GM19238 (cell line): Measurements from ENCODE around the gene METAP2.

Experiments used
- DNase-seq: peaks from one replicate; pipeline ENCODE4 v3.0.0; 2011; ENCODE audit warnings: low spot score; ENCODE audit not compliant: insufficient read length

The METAP2 gene

DNA sequence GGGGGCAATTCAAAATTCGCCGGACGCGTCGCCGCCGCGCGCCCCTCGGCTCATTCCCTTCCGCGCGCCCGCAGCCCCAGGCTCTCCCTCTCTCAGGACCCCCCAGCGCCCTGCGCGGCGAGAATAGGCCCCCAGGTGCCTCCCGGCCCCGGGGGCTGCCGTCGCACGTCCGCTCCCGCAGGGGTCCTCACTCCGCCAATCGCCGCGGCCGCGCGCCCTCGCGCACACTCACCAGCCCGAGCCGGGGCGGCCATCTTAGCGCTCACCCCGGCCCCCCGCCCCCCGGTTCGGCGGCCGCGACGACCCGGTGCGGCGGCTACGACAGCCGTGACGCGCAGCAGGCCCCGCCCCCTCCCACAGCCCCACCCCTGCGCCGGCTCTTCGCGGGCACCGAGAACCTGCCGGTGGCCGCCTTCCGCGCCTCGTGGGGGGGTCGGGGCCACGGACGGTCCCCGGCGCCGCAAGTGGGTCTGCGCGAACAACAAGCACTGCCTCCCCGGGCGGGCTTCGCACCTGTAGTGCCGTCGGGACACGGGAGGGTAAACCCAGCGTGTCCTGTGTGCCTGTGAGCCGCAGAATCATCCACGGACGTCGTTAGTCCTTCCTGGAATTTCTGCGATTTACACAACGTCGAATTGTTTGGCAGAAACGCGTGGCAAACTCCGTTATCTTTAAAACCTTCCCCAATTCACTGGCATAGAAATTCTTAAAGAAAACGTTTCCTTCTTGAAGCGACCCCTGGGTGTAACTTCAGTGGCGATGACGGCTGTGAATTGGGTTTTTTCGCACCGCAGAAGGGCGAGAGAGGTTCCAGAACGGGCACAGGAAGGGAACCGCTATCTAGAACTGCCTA lies 74.8 kb downstream of the METAP2 start:
- peak; percentile 16 for DNase-seq

DNA sequence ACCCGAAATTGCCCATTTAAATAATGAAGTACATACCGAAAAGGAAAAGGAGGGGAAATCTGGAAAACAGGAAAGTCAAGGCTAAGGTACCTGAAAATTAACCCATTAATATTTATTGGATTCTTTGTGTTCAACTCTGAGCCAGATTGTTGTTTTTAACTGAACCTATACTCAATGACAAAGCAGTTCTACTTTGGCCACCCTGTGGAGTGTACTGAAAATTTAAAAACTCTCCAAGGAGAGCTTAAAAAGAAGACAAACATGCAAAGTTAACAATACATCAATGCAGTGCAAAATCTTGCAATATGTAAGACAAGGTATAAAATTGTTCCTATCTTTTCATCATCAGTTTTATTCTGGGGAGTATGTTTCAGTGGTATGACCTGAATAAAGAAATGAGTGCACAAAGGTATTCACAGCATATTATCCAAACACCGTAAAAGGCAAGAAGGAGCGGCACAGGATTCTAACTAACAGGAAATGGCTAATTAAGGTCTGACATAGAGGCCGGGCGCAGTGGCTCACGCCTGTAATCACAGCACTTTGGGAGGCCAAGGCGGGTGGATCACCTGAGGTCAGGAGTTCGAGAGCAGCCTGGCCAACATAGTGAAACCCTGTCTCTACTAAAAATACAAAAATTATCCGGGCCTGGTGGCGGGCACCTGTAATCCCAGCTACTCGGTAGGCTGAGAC lies 75.6 kb downstream of the METAP2 start:
- DNase-seq, result no peak

DNA sequence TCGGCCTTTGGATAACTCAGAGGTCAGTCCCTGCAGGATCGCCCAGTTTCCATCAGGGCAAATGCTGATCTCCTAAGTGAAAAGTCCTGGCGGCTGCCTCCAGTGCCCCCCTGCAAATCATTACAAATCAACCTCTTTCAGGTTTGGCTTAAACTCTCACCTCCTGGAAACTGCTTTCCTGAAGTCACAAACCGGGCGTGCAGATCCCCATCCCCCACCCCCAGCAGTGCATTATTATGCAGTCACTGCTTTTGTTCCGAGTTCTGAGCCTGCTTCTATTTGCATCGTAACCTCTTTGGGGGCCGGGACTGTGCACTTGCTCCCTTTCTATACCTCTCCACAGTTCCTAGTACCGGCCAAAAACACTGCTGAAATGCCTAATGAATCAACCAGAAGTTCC lies 77.4 kb downstream of the METAP2 start, which contains the start of gene USP44:
USP44 (minus strand) TSS at position 172 of the 400 bp plus-strand sequence. CDS start 17,220 bp downstream, outside the sequence.
- DNase-seq, result no peak

DNA sequence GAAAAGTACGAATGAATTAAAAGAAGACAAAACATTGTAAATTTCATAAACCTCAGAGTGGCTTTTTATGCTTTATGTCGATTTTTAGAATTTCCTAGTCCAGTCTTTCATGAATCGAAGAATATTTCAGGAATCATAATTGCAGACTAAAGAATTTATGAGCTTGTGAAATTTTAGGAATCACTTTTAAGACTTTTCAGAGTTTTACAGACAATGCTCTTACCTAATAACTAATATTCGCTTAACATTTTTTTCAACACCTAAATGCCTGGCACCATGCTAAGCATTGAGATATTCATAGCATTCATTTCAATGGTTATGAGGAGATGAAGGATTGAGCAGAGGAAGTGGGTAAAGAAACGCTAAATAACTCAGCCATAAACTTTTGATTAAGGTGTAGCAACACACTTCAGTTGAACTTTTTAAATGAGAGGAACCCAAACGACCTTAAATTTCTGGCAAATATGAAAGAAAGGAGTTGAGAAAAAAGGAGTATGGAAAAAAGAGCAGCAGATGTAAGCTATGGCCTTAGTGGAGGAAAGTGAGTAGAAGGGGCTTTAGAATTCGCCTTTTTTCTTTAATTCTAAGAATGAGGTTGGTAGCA lies 78.1 kb downstream of the METAP2 start:
- no peak for DNase-seq

DNA sequence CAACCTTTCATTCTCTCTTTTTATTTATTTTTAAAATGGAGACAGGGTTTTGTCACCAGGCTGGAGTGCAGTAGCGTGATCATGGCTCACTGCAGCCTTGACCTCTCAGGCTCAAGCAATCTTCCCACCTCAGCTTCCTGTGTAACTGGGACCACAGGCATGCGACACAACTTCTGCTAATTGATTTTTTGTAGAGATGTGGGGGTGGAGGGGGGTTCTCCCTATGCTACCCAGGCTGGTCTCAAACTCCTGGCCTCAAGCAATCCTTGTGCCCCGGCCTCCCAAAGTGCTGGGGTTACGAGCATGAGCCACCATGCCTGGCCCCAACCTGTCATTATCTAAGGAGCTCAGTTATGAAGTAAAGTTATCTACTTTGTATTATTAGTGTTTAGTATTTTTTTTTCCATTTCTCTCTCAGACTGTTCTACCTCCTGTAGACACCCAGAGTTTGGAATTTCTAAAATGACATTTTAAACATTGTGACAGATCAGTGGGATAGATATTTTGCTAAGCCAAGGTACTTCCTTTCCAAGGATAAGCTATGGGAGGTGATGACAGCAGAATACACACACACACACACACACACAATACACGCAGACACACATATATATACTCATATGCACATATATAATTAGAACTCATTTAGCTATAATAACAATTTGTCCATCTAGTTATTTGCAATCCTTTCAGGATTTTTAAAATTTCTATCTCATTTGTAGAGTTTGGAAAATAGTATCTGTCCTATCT lies 79.4 kb downstream of the METAP2 start:
- no peak for DNase-seq

DNA sequence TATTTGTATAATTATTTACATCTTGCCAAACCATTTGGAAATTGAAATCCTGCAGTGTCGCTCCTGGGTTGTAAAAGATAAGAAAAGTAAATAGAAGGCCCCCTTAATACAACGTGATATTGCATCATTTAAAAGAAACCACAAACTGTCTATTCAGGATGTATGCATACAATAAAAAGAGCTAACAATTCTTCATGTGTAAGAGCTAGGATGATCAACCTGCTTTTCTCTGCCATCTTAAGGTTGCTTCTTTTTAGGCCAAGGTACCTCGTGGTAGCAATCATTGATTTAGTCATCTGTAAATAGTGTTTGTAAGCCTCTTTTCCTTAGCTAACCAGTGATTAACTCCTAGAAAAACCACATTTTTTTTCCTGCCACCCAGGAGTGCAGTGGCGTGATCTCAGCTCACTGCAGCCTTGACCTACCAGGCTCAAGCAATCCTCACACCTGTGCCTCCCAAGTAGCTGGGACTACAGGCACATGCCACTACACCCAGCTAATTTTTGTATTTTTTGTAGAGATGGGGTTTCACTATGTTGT lies 80.7 kb downstream of the METAP2 start:
- no peak for DNase-seq

DNA sequence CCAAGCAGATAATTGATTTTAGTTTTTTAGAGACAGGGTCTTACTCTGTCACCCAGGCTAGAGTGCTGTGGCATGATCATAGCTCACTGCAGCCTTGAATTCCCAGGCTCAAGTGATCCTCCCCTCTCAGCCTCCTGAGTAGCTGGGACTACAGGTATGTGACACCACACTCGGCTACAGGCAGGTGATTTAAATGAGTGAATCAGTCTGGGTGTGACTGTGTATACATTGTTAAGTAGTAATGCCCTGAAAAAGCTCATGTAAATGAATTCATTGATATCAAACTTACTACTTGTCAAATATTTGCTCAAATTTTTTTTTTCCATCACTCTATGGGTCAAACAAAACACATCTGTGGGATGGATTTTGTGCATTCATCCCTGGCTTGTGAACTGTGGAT lies 83.7 kb downstream of the METAP2 start:
- no peak for DNase-seq
